GM23248 (cell line): Measurements from ENCODE around the gene CCDC183. TPM values are rescaled to one million over a fixed set of nuclear protein-coding genes. Genes with fewer than 3 reads are reported as not detected.
"Not testable (repeated sequence)": the region's sequence is repeated elsewhere in the genome, so short reads cannot be mapped to it uniquely, and the experiment has no call there.

Experiments
- DNase-seq: peaks from one replicate; pipeline ENCODE4 v3.0.0-alpha.2; 2015
- H2AFZ ChIP-seq: fragments of 200-600 bp; sonication (generic); 2 replicates; pipeline ENCODE4 v1.6.1; 2016; ENCODE audit warnings: antibody characterized with exemption
- H3F3A ChIP-seq: fragments of 200-600 bp; sonication (generic); 2 replicates; pipeline ENCODE4 v1.6.1; 2016; ENCODE audit warnings: mild to moderate bottlenecking, antibody characterized with exemption, mixed run types; ENCODE audit not compliant: insufficient read depth
- H3K27ac ChIP-seq: fragments of 200-600 bp; sonication (generic); 2 replicates; pipeline ENCODE4 v1.5.1; 2016; ENCODE audit warnings: mild to moderate bottlenecking
- H3K27me3 ChIP-seq: fragments of 200-600 bp; sonication (generic); replicated peaks from 2 replicates; pipeline ENCODE4 v1.6.1; 2016; ENCODE audit warnings: mild to moderate bottlenecking; ENCODE audit not compliant: insufficient read depth
- H3K36me3 ChIP-seq: fragments of 200-600 bp; sonication (generic); 2 replicates; pipeline ENCODE4 v1.6.1; 2016; ENCODE audit warnings: low read depth, mild to moderate bottlenecking
- H3K4me1 ChIP-seq: fragments of 200-600 bp; sonication (generic); 2 replicates; pipeline ENCODE4 v1.6.1; 2016; ENCODE audit warnings: mild to moderate bottlenecking; ENCODE audit not compliant: insufficient read depth
- H3K4me2 ChIP-seq: fragments of 200-600 bp; sonication (generic); one replicate; pipeline ENCODE4 v1.6.1; 2016; ENCODE audit warnings: mild to moderate bottlenecking; ENCODE audit not compliant: unreplicated experiment
- H3K4me3 ChIP-seq: fragments of 200-600 bp; sonication (generic); 2 replicates; pipeline ENCODE4 v1.5.1; 2016; ENCODE audit warnings: mild to moderate bottlenecking
- H3K79me2 ChIP-seq: fragments of 200-600 bp; sonication (generic); 2 replicates; pipeline ENCODE4 v1.6.1; 2016; ENCODE audit warnings: mild to moderate bottlenecking; ENCODE audit not compliant: insufficient read depth
- H3K9ac ChIP-seq: fragments of 200-600 bp; sonication (generic); 2 replicates; pipeline ENCODE4 v1.6.1; 2016; ENCODE audit warnings: mild to moderate bottlenecking
- H3K9me2 ChIP-seq: fragments of 200-600 bp; sonication (generic); 2 replicates; pipeline ENCODE4 v1.6.1; 2016; ENCODE audit warnings: mixed run types, mild to moderate bottlenecking, moderate library complexity; ENCODE audit not compliant: insufficient read depth
- H3K9me3 ChIP-seq: fragments of 200-600 bp; sonication (generic); one replicate; pipeline ENCODE4 v1.6.1; 2017; ENCODE audit warnings: low read depth
- H4K20me1 ChIP-seq: fragments of 200-600 bp; sonication (generic); 2 replicates; pipeline ENCODE4 v1.6.0; 2016; ENCODE audit not compliant: insufficient read depth
- EZH2 ChIP-seq: fragments of 200-600 bp; sonication (generic); IDR thresholded peaks from 2 replicates; pipeline ENCODE4 v1.6.1; 2018; ENCODE audit warnings: antibody characterized with exemption, mild to moderate bottlenecking; ENCODE audit not compliant: insufficient read depth, poor library complexity, severe bottlenecking
- EZH2phosphoT487 ChIP-seq: fragments of 200-600 bp; sonication (generic); IDR thresholded peaks from 2 replicates; pipeline ENCODE4 v1.6.1; 2018; ENCODE audit warnings: antibody characterized with exemption, moderate library complexity, mild to moderate bottlenecking, low read depth; ENCODE audit not compliant: insufficient read depth
- WGBS, 2 experiments: methylation state at CpG; one replicate each; pipeline ENCODE4 v1.1.6; 2015 to 2017; ENCODE audit warnings: low lambda C conversion rate in 2 of 2, low coverage in 1 of 2; ENCODE audit errors: missing lambda C conversion rate in 2 of 2; 5-methylcytosine and 5-hydroxymethylcytosine counted together
- in situ Hi-C: fragments of 300-500 bp; cut with MboI; formaldehyde crosslinking; loops from 2 replicates; pipeline ENCODE4 v1.15.0; 2020
- polyA plus RNA-seq: library from polyadenylated mRNA; unstranded; fragments of >200 nt; fragmentation: Nextera tagmentation; extraction: Ambion mirVana; gene quantifications from 2 replicates; pipeline ENCODE4 v1.2.1, GENCODE V29; 2016
- total RNA-seq: library from RNA; depleted of rRNA; stranded (reverse); fragments of >200 nt; shearing (Covaris generic); gene quantifications from 2 replicates; pipeline ENCODE4 v1.2.3, GENCODE V29; 2014

CCDC183 gene
- total and polyA plus RNA-seq, 2 experiments from 2014 or later, result 0.76 to 1.5 TPM

- no peaks in the 10 kb centered on the region for H3K9me3 ChIP-seq
- no peaks in the 10 kb centered on the region for H3F3A ChIP-seq
- H3K9ac ChIP-seq, result no peak overlapping the region
- no peaks in the 10 kb centered on the region for H3K79me2 ChIP-seq
- in situ Hi-C loops, result no loop called here
- no peak overlapping the region for H3K4me2 ChIP-seq
- no peak for DNase-seq
- no peaks in the 10 kb centered on the region for H3K4me1 ChIP-seq
- H3K27me3 ChIP-seq, result no peaks in the 10 kb centered on the region
- no peak overlapping the region for H3K4me3 ChIP-seq
- no peaks in the 10 kb centered on the region for H4K20me1 ChIP-seq
- no peak for TF ChIP-seq EZH2
- TF ChIP-seq EZH2phosphoT487, result no peak
- H3K9me2 ChIP-seq, result no peaks in the 10 kb centered on the region
- H2AFZ ChIP-seq, result no peak overlapping the region
- H3K36me3 ChIP-seq, result no peaks in the 10 kb centered on the region
- H3K27ac ChIP-seq, result no peak overlapping the region
- WGBS, 2 experiments, result 91 to 95% methylated on average over 41 of the region's 41 CpGs
Measured at GRCh38 chr9:136829981-136830885, 34.1 kb downstream of the CCDC183 start.

DNA sequence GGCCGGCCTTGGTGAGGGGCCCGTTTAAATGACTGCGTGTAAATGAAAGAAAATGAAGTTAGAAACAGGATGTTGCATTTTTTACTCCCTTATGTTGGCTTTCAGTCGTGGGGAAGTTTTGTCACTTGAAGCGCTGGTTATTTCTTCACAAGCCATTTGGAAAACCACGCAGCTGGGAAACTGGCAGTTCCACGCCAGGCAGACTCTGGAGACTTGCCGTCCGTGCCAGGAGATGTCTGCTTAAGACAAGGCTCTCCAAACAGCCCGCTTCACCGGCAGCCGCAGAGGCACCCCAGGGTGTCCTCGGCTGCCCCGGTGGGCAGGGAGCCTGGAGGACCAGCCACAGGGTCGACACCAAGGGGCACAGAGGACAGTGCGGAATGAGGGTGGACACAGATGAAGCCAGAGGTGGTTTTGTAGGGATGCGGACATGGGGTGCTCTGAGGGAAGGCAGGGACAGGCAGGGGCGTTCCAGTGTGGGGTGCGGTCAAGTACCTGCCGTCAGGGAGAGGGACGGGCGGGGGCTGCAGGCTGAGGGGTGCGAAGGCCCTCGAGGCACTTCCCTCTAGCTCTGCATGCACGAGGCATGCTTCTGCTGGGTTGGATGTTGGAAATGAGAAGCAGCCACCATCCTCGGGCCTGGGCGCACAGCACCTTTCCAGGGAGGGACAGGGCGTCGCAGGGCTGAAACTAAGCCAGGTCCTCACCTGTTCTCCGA, 35.0 kb downstream of the CCDC183 start:
- in situ Hi-C loops, result no loop called here
- no peaks in the 10 kb centered on the region for H3K4me1 ChIP-seq
- 90 to 93% methylated on average over 24 to 30 of the region's 30 CpGs for WGBS, 2 experiments
- H3K9me2 ChIP-seq, result no peaks in the 10 kb centered on the region
- no peak overlapping the region for H2AFZ ChIP-seq
- no peak overlapping the region for H3K9ac ChIP-seq
- H3F3A ChIP-seq, result no peaks in the 10 kb centered on the region
- TF ChIP-seq EZH2phosphoT487 (no peak), EZH2 (no peak)
- H3K4me3 ChIP-seq, result no peak overlapping the region
- no peaks in the 10 kb centered on the region for H4K20me1 ChIP-seq
- no peak for DNase-seq
- H3K79me2 ChIP-seq, result no peaks in the 10 kb centered on the region
- H3K9me3 ChIP-seq, result no peaks in the 10 kb centered on the region
- H3K4me2 ChIP-seq, result no peak overlapping the region
- no peak overlapping the region for H3K27ac ChIP-seq
- H3K27me3 ChIP-seq, result no peaks in the 10 kb centered on the region
- no peaks in the 10 kb centered on the region for H3K36me3 ChIP-seq

GRCh38 chr9:136831720-136832104, 35.6 kb downstream of the CCDC183 start:
- no peaks in the 10 kb centered on the region for H3K36me3 ChIP-seq

GRCh38 chr9:136832581-136832980, 36.4 kb downstream of the CCDC183 start:
- H3K9ac ChIP-seq, result no peak overlapping the region
- no peak overlapping the region for H2AFZ ChIP-seq
- H3K4me2 ChIP-seq, result no peak overlapping the region
- no peak overlapping the region for H3K4me3 ChIP-seq
- 73 to 76% methylated on average over 9 of the region's 9 CpGs for WGBS, 2 experiments
- H3K79me2 ChIP-seq, result no peaks in the 10 kb centered on the region
- H4K20me1 ChIP-seq, result no peaks in the 10 kb centered on the region
- H3F3A ChIP-seq, result no peaks in the 10 kb centered on the region
- no peaks in the 10 kb centered on the region for H3K9me2 ChIP-seq
- TF ChIP-seq EZH2 (no peak), EZH2phosphoT487 (no peak)
- H3K36me3 ChIP-seq, result no peaks in the 10 kb centered on the region
- no peak overlapping the region for H3K27ac ChIP-seq
- no peaks in the 10 kb centered on the region for H3K9me3 ChIP-seq
- DNase-seq, result no peak
- no peaks in the 10 kb centered on the region for H3K27me3 ChIP-seq
- in situ Hi-C loops, result no loop called here
- H3K4me1 ChIP-seq, result no peaks in the 10 kb centered on the region

More at GRCh38 chr9:136831720-136832104, 35.6 kb downstream of the CCDC183 start:
- Histone ChIP-seq H3K4me2 (no peak overlapping the region), H3F3A (no peaks in the 10 kb centered on the region), H3K27ac (no peak overlapping the region), H3K4me3 (no peak overlapping the region), H3K79me2 (no peaks in the 10 kb centered on the region), H3K9me2 (no peaks in the 10 kb centered on the region), H4K20me1 (no peaks in the 10 kb centered on the region), H3K27me3 (no peaks in the 10 kb centered on the region), H3K9ac (no peak overlapping the region), H3K4me1 (no peaks in the 10 kb centered on the region), H3K9me3 (no peaks in the 10 kb centered on the region), H2AFZ (no peak overlapping the region)
- 87 to 92% methylated on average over 23 of the region's 23 CpGs for WGBS, 2 experiments
- TF ChIP-seq EZH2, result no peak
- TF ChIP-seq EZH2phosphoT487, result no peak
- in situ Hi-C loops, result no loop called here
- DNase-seq, result no peak

DNA sequence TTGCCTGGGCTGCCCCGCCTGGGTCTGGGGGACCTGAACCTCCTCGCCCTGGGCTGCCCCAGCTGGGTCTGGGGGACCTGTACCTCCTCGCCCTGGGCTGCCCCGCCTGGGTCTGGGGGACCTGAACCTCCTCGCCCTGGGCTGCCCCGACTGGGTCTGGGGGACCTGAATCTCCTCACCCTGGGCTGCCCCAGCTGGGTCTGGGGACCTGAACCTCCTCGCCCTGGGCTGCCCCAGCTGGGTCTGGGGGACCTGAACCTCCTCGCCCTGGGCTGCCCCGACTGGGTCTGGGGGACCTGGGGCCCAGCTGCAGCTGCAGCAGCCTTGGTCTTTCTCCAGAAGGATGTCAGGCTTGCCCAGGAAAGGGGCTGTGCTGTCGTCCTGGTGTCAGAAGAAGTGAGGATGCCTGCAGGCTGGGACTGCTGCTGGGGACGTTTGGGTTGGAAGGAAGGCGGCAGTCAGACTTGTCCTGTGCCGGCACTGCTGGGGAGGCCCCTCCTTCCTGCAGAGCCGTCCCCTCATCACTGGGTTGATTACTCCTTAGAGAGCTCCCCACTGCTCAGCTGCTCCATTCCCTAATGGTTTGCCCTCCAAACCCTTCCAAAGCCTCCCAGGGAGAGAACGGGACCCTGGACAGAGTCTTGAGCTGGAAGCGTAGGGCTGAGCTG, 37.4 kb downstream of the CCDC183 start:
- H4K20me1 ChIP-seq, H3K9me3 ChIP-seq, H3K36me3 ChIP-seq, H3K4me3 ChIP-seq, H3K4me1 ChIP-seq, DNase-seq, in situ Hi-C loops, H3K4me2 ChIP-seq, H3K9ac ChIP-seq, H3F3A ChIP-seq, H3K27ac ChIP-seq, H3K79me2 ChIP-seq, H3K9me2 ChIP-seq, H3K27me3 ChIP-seq, H2AFZ ChIP-seq: not testable (repeated sequence)
- 85 to 90% methylated on average over 12 to 15 of the region's 16 CpGs for WGBS, 2 experiments
